HepG2 (cell line): Measurements from ENCODE around the gene CEP131. TPM values are rescaled to one million over a fixed set of nuclear protein-coding genes. Genes with fewer than 3 reads are reported as not detected.

Experiments used
- ATAC-seq: fragments of 200-7000 bp; cut with Tn5 transposase; 3 replicates; pipeline ENCODE4 v1.9.1; 2020; ENCODE audit warnings: mild to moderate bottlenecking, moderate library complexity
- BruUV-seq: library from RNA; stranded (reverse); fragments of 400-500 nt; replicated peaks from 2 replicates; lab custom pipeline; 2021; lab: Mats Ljungman, UMichigan
- CTCF ChIA-PET: fragments of 300-600 bp; formaldehyde crosslinking; extraction: SDS; loops from one replicate; lab custom pipeline; 2021; ENCODE audit warnings: low total read pairs, inconsistent platforms, low intra/inter-chr PET ratio; lab: Yijun Ruan, JAX
- POLR2A ChIA-PET: fragments of 350-600 bp; sonication (Branson Sonifier 250); formaldehyde crosslinking; loops from one replicate; lab custom pipeline; 2020; ENCODE audit warnings: antibody characterized with exemption, inconsistent platforms; lab: Yijun Ruan, JAX
- DNase-seq: peaks from one replicate; pipeline ENCODE4 v3.0.0-alpha.2; 2015; ENCODE audit warnings: low spot score
- FAIRE-seq: peaks from 3 replicates; lab custom pipeline; 2011; peaks lifted over from hg19 to GRCh38; lab: Jason Lieb, UNC
- H2AFZ ChIP-seq: one replicate; pipeline ENCODE4 v1.6.1; 2011; ENCODE audit warnings: low read length, inconsistent platforms
- H3K27ac ChIP-seq: fragments of 300-600 bp; 3 replicates; pipeline ENCODE4 v1.8.0; 2011; ENCODE audit warnings: mixed run types, mild to moderate bottlenecking, mixed read lengths, low read length, inconsistent platforms; ENCODE audit not compliant: insufficient read depth; ENCODE audit errors: extremely low read length
- H3K27me3 ChIP-seq, 2 experiments: fragments of 200-600 bp in 1 of 2; 2 replicates in 1 of 2; 3 replicates in 1 of 2; pipeline versions ENCODE4 v1.6.0 to v1.8.0; 2011; ENCODE audit warnings: low read length in 2 of 2, mild to moderate bottlenecking in 2 of 2, moderate library complexity in 2 of 2, inconsistent platforms in 1 of 2; ENCODE audit not compliant: insufficient read depth in 2 of 2, control insufficient read depth in 1 of 2
- H3K36me3 ChIP-seq, 2 experiments: fragments of 200-600 bp in 1 of 2; replicated peaks in 1 of 2; 2 replicates in 1 of 2; 3 replicates in 1 of 2; pipeline versions ENCODE4 v1.5.1 to v1.8.0; 2011; ENCODE audit warnings: low read length in 2 of 2, inconsistent platforms in 1 of 2; ENCODE audit not compliant: insufficient read depth in 2 of 2, control insufficient read depth in 1 of 2
- H3K4me1 ChIP-seq: 2 replicates; pipeline ENCODE4 v1.5.1; 2012; ENCODE audit warnings: low read length, inconsistent platforms; ENCODE audit not compliant: insufficient read depth
- H3K4me2 ChIP-seq: 2 replicates; pipeline ENCODE4 v1.6.0; 2011; ENCODE audit warnings: low read depth, low read length, inconsistent platforms
- H3K4me3 ChIP-seq, 3 experiments: fragments of 200-600 bp in 1 of 3; sonication (generic), shearing (Covaris generic) in 1 of 3; replicated peaks in 1 of 3; 2 replicates each; pipeline ENCODE4 v1.5.1; 2011 to 2016; ENCODE audit warnings: low read length in 3 of 3, inconsistent platforms in 2 of 3, low read depth in 2 of 3, mild to moderate bottlenecking in 2 of 3, control low read depth in 1 of 3, mixed read lengths in 1 of 3; ENCODE audit not compliant: insufficient read depth in 1 of 3
- H3K79me2 ChIP-seq: one replicate; pipeline ENCODE4 v1.6.1; 2011; ENCODE audit warnings: low read length, inconsistent platforms; ENCODE audit not compliant: insufficient read depth
- H3K9ac ChIP-seq: 2 replicates; pipeline ENCODE4 v1.6.0; 2011; ENCODE audit warnings: mild to moderate bottlenecking, low read depth, low read length, inconsistent platforms; ENCODE audit not compliant: insufficient read depth
- H3K9me3 ChIP-seq: 2 replicates; pipeline ENCODE4 v1.5.1; 2012; ENCODE audit warnings: mild to moderate bottlenecking, low read length
- H4K20me1 ChIP-seq: 2 replicates; pipeline ENCODE4 v1.6.0; 2011; ENCODE audit warnings: inconsistent platforms, mild to moderate bottlenecking, low read length, moderate library complexity; ENCODE audit not compliant: insufficient read depth
- ARNT2 ChIP-seq: sonication (generic); formaldehyde crosslinking; IDR thresholded peaks from 2 replicates; pipeline ENCODE4 v1.8.0; 2022; ENCODE audit warnings: mild to moderate bottlenecking, low read depth, missing genetic modification reagents, moderate library complexity
- ARNTL ChIP-seq: sonication (generic); formaldehyde crosslinking; IDR thresholded peaks from 2 replicates; pipeline ENCODE4 v1.4.0; 2020; ENCODE audit warnings: mild to moderate bottlenecking, missing genetic modification reagents
- ATF7-NPFF ChIP-seq: sonication (generic); formaldehyde crosslinking; IDR thresholded peaks from 2 replicates; pipeline ENCODE4 v1.8.1; 2023; ENCODE audit warnings: mild to moderate bottlenecking, low read depth, missing genetic modification reagents, moderate library complexity
- CENPX ChIP-seq: sonication (generic); formaldehyde crosslinking; IDR thresholded peaks from 2 replicates; pipeline ENCODE4 v1.9.0; 2021; ENCODE audit warnings: mild to moderate bottlenecking, missing genetic modification reagents, moderate library complexity
- KAT2B ChIP-seq: fragments of 150-350 bp; IDR thresholded peaks from 2 replicates; pipeline ENCODE4 v1.6.1; 2014; ENCODE audit warnings: low read depth, low read length, borderline replicate concordance
- REL ChIP-seq: sonication (generic); formaldehyde crosslinking; conservative IDR thresholded peaks from 2 replicates; pipeline ENCODE4 v1.8.0; 2022; ENCODE audit warnings: mild to moderate bottlenecking, missing genetic modification reagents, moderate library complexity
- SMC3 ChIP-seq: IDR thresholded peaks from 2 replicates; pipeline ENCODE4 v1.6.1; 2011; ENCODE audit warnings: low read length, improper control_type of control experiment
- TAF15 ChIP-seq: fragments of 200-400 bp; formaldehyde crosslinking; IDR thresholded peaks from one replicate; pipeline ENCODE4 v1.6.1; 2018; ENCODE audit warnings: mild to moderate bottlenecking, low read depth, low read length; ENCODE audit not compliant: poor library complexity, severe bottlenecking
- ZBTB42 ChIP-seq: sonication (generic); formaldehyde crosslinking; IDR thresholded peaks from 2 replicates; pipeline ENCODE4 v1.5.0; 2020; ENCODE audit warnings: mild to moderate bottlenecking, missing genetic modification reagents
- ZNF441 ChIP-seq: sonication (generic); formaldehyde crosslinking; IDR thresholded peaks from 2 replicates; pipeline ENCODE4 v1.7.0; 2021; ENCODE audit warnings: missing genetic modification reagents, borderline replicate concordance
- ZNF749 ChIP-seq: sonication (generic); formaldehyde crosslinking; IDR thresholded peaks from 2 replicates; pipeline ENCODE4 v1.8.0; 2022; ENCODE audit warnings: mild to moderate bottlenecking, missing genetic modification reagents, moderate library complexity, borderline replicate concordance
- ZNF777 ChIP-seq: sonication (generic); formaldehyde crosslinking; IDR thresholded peaks from 2 replicates; pipeline ENCODE4 v1.4.0; 2020; ENCODE audit warnings: missing genetic modification reagents
- WGBS: methylation state at CpG from one replicate; pipeline ENCODE4 v1.1.6; 2017; ENCODE audit warnings: low lambda C conversion rate; 5-methylcytosine and 5-hydroxymethylcytosine counted together
- in situ Hi-C: cut with HindIII; loops from 2 replicates; pipeline ENCODE4 v1.10.0; 2017; ENCODE audit warnings: low pct_unique_long_range_greater_than_20kb; ENCODE audit not compliant: extremely low pct_ligation_motif_present
- intact Hi-C: fragments of 100-400 bp; cut with micrococcal nuclease; formaldehyde crosslinking; loops from one replicate; pipeline ENCODE4 v1.10.0; 2022; ENCODE audit not compliant: unreplicated experiment
- polyA plus RNA-seq, 8 experiments: library from polyadenylated mRNA; depleted of rRNA in 3 of 8; stranded (reverse) in 7 of 8; unstranded in 1 of 8; fragments of >200 nt; fragmentation: Illumina TruSeq in 4 of 8; extraction: Trizol in 4 of 8; gene quantifications; 2 replicates each; pipeline versions ENCODE4 v1.2.1 to v1.2.3, GENCODE V29; 2011 to 2016; ENCODE audit warnings: low read depth in 4 of 8, missing spikeins in 1 of 8, mixed read lengths in 1 of 8; ENCODE audit not compliant: insufficient read depth in 1 of 8
- total RNA-seq, 5 experiments: library from RNA; depleted of rRNA; stranded (reverse); fragments of >200 nt; fragmentation: Illumina TruSeq; extraction: Trizol; gene quantifications; 2 replicates each; pipeline ENCODE4 v1.2.3, GENCODE V29; 2016; ENCODE audit warnings: low read depth in 1 of 5

CEP131 gene
- total and polyA plus RNA-seq, 2 of the 13 experiments (the other 11 are each of a cell fraction or from before 2014, with no cell fraction given) = 5.0 to 16.8 TPM

- intact Hi-C loops = no loop called here
- FAIRE-seq = no peak
- Histone ChIP-seq H3K4me2 (no peak overlapping the region), H3K36me3 (peaks cover 10 to 15% of the 10 kb centered on the region in 2 experiments; a peak in 4 of 5 replicates), H3K27ac (no peak overlapping the region), H3K27me3 (no peaks in the 10 kb centered on the region), H3K79me2 (peaks cover 12% of the 10 kb centered on the region), H3K9me3 (no peaks in the 10 kb centered on the region), H3K9ac (no peak overlapping the region), H2AFZ (no peak overlapping the region), H3K4me3 (no peak overlapping the region), H4K20me1 (no peaks in the 10 kb centered on the region; the same call in 1 of the 2 replicates), H3K4me1 (peaks cover 18% of the 10 kb centered on the region)
- ATAC-seq = no peak
- BruUV-seq = no TSS peak
- no peak for DNase-seq
- 91% methylated on average over 11 of the region's 11 CpGs for WGBS
- ChIA-PET CTCF (no interaction called here), POLR2A (no interaction called here)
- TF ChIP-seq ZBTB42 = no peak
- TF ChIP-seq TAF15 = no peak
- TF ChIP-seq ARNTL (CRISPR knock-in tag) = no peak
- TF ChIP-seq ARNT2 (CRISPR knock-in tag) = no peak
- no peak for TF ChIP-seq ATF7-NPFF
- no peak for TF ChIP-seq REL (CRISPR knock-in tag)
- no peak for TF ChIP-seq SMC3
- no peak for TF ChIP-seq ZNF777 (CRISPR knock-in tag)
- TF ChIP-seq CENPX (CRISPR knock-in tag) = no peak
- no peak for TF ChIP-seq ZNF749 (CRISPR knock-in tag)
- TF ChIP-seq KAT2B = no peak
- no peak for TF ChIP-seq ZNF441 (CRISPR knock-in tag)
- in situ Hi-C loops = no loop called here
These were observed 3.8 kb downstream of the CEP131 start for GRCh38 chr17:81218991-81219390.
